PC-3 (cell line): ENCODE results near the gene NTM.

Experiments
- EZH2phosphoT487 ChIP-seq: fragments of 300-600 bp; sonication (generic); IDR thresholded peaks from 2 replicates; pipeline ENCODE4 v1.6.1; 2018; ENCODE audit warnings: mild to moderate bottlenecking, antibody characterized with exemption, low read length, borderline replicate concordance
- TF ChIP-seq, protein P1 (sequence below): fragments of 300-600 bp; sonication (generic); conservative IDR thresholded peaks from 2 replicates; pipeline ENCODE4 v1.5.1; 2017; ENCODE audit warnings: antibody characterized with exemption, low read depth, mild to moderate bottlenecking, low read length

DNA sequence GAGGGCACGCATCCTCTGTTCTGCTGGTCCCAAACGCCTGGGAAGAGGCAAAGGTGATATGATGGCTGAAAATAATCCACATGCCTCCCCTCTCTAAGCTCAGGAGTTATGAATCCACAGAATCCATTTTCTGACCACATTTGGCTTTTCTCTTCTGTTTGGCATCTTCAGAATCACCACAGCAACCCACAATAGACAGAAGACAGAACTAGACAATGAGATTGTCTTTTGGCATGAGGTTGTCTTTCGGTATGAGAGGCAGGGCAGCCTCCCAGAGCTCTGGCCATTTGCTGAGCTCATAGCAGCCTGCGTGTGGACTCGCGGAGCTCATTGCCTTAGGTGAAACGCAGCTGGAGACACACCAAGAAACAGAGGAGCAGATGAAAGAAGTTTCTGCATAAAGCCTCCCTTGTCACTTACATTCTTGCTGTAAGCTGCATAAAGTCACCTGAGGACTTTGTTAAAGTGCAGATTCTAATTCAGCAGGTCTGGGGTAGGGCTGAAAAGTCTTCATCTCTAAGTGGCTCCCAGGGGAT lies 868.0 kb downstream of the NTM start:
- TF ChIP-seq, protein P1, sequence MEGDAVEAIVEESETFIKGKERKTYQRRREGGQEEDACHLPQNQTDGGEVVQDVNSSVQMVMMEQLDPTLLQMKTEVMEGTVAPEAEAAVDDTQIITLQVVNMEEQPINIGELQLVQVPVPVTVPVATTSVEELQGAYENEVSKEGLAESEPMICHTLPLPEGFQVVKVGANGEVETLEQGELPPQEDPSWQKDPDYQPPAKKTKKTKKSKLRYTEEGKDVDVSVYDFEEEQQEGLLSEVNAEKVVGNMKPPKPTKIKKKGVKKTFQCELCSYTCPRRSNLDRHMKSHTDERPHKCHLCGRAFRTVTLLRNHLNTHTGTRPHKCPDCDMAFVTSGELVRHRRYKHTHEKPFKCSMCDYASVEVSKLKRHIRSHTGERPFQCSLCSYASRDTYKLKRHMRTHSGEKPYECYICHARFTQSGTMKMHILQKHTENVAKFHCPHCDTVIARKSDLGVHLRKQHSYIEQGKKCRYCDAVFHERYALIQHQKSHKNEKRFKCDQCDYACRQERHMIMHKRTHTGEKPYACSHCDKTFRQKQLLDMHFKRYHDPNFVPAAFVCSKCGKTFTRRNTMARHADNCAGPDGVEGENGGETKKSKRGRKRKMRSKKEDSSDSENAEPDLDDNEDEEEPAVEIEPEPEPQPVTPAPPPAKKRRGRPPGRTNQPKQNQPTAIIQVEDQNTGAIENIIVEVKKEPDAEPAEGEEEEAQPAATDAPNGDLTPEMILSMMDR, result no peak
- TF ChIP-seq EZH2phosphoT487, result no peak
